ENCODE results near the gene ADAMTSL3. TPM values are rescaled to one million over a fixed set of nuclear protein-coding genes. Genes with fewer than 3 reads are reported as not detected.

The ADAMTSL3 gene
- total RNA-seq, 3 donors from 2014 or later (not counting 1 experiment from before 2014, with no cell fraction given) = 0.14 to 0.43 (median 0.25) TPM

DNA sequence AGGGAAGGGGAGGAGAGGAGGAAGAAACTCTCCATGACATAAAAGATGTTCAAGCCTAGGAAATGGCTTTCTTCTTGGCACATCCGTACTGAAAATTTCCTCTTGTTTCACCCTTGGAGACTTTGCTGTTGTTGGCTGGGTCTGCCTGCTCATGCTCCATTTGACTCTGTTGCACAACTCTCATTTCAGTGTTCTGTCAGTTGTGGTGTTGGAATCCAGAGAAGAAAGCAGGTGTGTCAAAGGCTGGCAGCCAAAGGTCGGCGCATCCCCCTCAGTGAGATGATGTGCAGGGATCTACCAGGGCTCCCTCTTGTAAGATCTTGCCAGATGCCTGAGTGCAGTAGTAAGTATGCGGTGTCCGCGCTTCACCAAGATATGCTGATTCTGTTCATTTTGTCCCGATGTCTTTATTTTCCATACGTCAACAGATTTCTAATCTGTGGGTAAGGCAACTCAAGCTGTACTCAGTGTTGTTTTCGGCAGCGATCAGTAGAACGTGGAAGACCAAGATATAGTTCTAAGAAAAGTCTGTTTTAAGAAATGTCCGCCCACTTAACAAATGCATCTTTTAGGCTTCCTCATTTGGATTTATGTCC lies 316.5 kb downstream of the ADAMTSL3 start:
- Histone ChIP-seq H3K27me3 (ENCODE audit: control insufficient read depth, insufficient read depth, low read length) (no peaks in the 10 kb centered on the region), H3K36me3 (ENCODE audit: control insufficient read depth, insufficient read depth, low read length) (no peaks in the 10 kb centered on the region), H3K27ac (ENCODE audit: low read length) (no peak overlapping the region), H3K9me3 (ENCODE audit: control insufficient read depth, insufficient read depth, low read length) (no peaks in the 10 kb centered on the region), H3K4me1 (ENCODE audit: control insufficient read depth, insufficient read depth, low read length) (no peaks in the 10 kb centered on the region), H3K4me3 (ENCODE audit: low read length) (no peak overlapping the region)
- DNase-seq (no peak), ATAC-seq (no peak)
- no peak overlapping the region for H3K27ac Mint-ChIP-seq
- no peaks in the 10 kb centered on the region for H3K4me1 Mint-ChIP-seq
- no peaks in the 10 kb centered on the region for H3K36me3 Mint-ChIP-seq
- TF ChIP-seq, protein P1, sequence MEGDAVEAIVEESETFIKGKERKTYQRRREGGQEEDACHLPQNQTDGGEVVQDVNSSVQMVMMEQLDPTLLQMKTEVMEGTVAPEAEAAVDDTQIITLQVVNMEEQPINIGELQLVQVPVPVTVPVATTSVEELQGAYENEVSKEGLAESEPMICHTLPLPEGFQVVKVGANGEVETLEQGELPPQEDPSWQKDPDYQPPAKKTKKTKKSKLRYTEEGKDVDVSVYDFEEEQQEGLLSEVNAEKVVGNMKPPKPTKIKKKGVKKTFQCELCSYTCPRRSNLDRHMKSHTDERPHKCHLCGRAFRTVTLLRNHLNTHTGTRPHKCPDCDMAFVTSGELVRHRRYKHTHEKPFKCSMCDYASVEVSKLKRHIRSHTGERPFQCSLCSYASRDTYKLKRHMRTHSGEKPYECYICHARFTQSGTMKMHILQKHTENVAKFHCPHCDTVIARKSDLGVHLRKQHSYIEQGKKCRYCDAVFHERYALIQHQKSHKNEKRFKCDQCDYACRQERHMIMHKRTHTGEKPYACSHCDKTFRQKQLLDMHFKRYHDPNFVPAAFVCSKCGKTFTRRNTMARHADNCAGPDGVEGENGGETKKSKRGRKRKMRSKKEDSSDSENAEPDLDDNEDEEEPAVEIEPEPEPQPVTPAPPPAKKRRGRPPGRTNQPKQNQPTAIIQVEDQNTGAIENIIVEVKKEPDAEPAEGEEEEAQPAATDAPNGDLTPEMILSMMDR (IDR thresholded peaks at IDR 0.05) = no peak
- no peak overlapping the region for H3K4me3 Mint-ChIP-seq
- peaks cover 2 to 4% of the 10 kb centered on the region in 2 donors for H3K9me3 Mint-ChIP-seq
- WGBS (ENCODE audit: insufficient coverage) = 94% methylated on average over 10 of the region's 12 CpGs
- intact Hi-C loops (cut with micrococcal nuclease) = no loop called here
- H3K27me3 Mint-ChIP-seq (ENCODE audit: low read depth in 2 of 2) = no peaks in the 10 kb centered on the region

GRCh38 chr15:83971992-83972391 lies 318.1 kb downstream of the ADAMTSL3 start:
- intact Hi-C loops (cut with micrococcal nuclease) = no loop called here
- H3K4me3 Mint-ChIP-seq = no peak overlapping the region
- ATAC-seq = no peak

GRCh38 chr15:83973816-83974215 lies 319.9 kb downstream of the ADAMTSL3 start:
- H3K9me3 Mint-ChIP-seq = peaks cover 0 to 2% of the 10 kb centered on the region in 2 donors

More at GRCh38 chr15:83971992-83972391, 318.1 kb downstream of the ADAMTSL3 start:
- Histone ChIP-seq H3K36me3 (ENCODE audit: control insufficient read depth, insufficient read depth, low read length) (no peaks in the 10 kb centered on the region), H3K27me3 (ENCODE audit: control insufficient read depth, insufficient read depth, low read length) (no peaks in the 10 kb centered on the region), H3K9me3 (ENCODE audit: control insufficient read depth, insufficient read depth, low read length) (no peaks in the 10 kb centered on the region), H3K4me1 (ENCODE audit: control insufficient read depth, insufficient read depth, low read length) (no peaks in the 10 kb centered on the region), H3K27ac (ENCODE audit: low read length) (no peak overlapping the region), H3K4me3 (ENCODE audit: low read length) (no peak overlapping the region)
- TF ChIP-seq, protein P1 (IDR thresholded peaks at IDR 0.05) = no peak
- Mint-ChIP-seq H3K27ac (no peak overlapping the region), H3K9me3 (peaks cover 0 to 2% of the 10 kb centered on the region in 2 donors), H3K36me3 (no peaks in the 10 kb centered on the region), H3K4me1 (no peaks in the 10 kb centered on the region), H3K27me3 (ENCODE audit: low read depth in 2 of 2) (no peaks in the 10 kb centered on the region)
- DNase-seq = no peak
- WGBS (ENCODE audit: insufficient coverage) = 71% methylated on average over 3 of the region's 3 CpGs

More at GRCh38 chr15:83973816-83974215, 319.9 kb downstream of the ADAMTSL3 start:
- DNase-seq = no peak
- Histone ChIP-seq H3K27me3 (ENCODE audit: control insufficient read depth, insufficient read depth, low read length) (no peaks in the 10 kb centered on the region), H3K27ac (ENCODE audit: low read length) (no peak overlapping the region), H3K4me3 (ENCODE audit: low read length) (no peak overlapping the region), H3K4me1 (ENCODE audit: control insufficient read depth, insufficient read depth, low read length) (no peaks in the 10 kb centered on the region), H3K9me3 (ENCODE audit: control insufficient read depth, insufficient read depth, low read length) (no peaks in the 10 kb centered on the region), H3K36me3 (ENCODE audit: control insufficient read depth, insufficient read depth, low read length) (no peaks in the 10 kb centered on the region)
- TF ChIP-seq, protein P1 (IDR thresholded peaks at IDR 0.05) = no peak
- H3K4me3 Mint-ChIP-seq = no peak overlapping the region
- intact Hi-C loops (cut with micrococcal nuclease) = no loop called here
- WGBS (ENCODE audit: insufficient coverage) = 81% methylated on average over 2 of the region's 3 CpGs
- no peak for ATAC-seq
- H3K36me3 Mint-ChIP-seq = no peaks in the 10 kb centered on the region
- no peak overlapping the region for H3K27ac Mint-ChIP-seq
- no peaks in the 10 kb centered on the region for H3K4me1 Mint-ChIP-seq
- no peaks in the 10 kb centered on the region for H3K27me3 Mint-ChIP-seq (ENCODE audit: low read depth in 2 of 2)
